NCI-H524 treated with DMSO at 0.1 percent for 48 hours (cell line): Measurements from ENCODE around the gene SLC7A11.
A peak's percentile ranks its signal among the peaks of the same experiment; 100 is the strongest.

Experiments
- DNase-seq: peaks from one replicate; lab custom pipeline; 2025; lab: John Stamatoyannopoulos, UW

The SLC7A11 gene

DNA sequence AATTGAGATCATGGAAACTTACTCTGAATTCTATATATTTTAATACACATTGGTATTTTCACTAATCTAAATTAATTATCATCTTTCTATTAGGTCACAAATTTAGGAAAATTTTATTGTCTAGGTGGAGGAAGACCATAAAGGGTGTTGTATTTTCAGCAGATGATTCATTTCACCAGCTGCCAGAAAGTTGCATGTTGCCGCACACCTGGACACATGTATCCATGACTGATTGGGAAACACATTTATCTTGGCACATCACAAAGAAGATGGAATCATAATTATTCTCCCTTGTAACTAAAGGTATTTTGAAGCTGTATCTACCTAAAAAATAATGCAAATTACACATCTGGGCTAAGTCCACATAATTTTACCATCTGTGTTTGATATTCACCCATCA, 33.1 kb downstream of the SLC7A11 start:
- no peak for DNase-seq

DNA sequence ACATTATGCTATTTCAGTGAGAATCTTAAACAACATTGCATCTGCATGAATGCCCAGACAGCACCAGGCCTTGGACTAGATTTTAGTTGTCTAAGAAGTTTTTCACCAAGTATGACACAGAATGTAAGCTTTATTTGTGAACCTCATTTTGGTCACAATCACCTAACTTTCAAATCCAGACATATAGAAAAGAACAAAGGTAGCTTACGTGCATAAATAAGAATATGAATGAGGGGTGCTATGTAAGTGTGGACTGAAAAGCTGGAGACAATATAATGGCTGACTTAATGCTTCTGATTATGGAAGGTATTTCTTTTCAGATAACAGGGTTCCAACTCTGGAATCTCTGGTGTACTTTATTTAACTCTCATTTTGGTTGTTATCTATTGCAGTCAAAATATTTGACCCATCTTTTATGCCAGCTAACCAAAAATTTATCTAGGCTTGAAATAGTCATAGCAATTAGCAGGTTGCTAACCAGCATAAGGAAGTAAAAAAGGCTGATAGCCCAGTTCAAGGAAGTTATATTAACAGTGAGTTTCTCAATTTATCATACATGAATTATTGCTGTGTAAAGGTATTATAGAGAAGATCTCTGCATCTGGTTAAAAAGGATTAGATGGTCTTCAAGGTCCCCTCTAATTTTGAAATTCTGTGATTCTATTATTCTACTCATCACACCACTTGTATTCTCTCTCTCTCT, 36.5 kb downstream of the SLC7A11 start:
- DNase-seq: no peak

DNA sequence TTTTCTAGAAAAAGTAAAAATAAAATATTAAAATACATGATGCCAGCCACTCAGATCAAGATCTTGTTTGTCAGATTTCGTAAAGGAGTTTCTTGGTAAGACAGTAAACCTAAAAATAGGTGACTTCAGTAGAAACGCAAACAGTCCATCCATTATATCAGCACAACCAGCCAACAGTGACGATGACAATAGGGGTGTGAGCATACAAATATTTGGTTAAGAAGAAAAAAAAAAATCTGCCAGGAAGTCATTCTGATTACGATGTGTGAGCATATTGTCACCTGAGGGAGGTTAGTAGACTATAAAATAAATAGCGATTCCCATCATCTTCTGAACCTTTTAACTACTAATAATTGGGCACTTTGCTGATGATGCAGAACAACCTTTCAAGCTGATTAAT, 37.6 kb downstream of the SLC7A11 start:
- no peak for DNase-seq

DNA sequence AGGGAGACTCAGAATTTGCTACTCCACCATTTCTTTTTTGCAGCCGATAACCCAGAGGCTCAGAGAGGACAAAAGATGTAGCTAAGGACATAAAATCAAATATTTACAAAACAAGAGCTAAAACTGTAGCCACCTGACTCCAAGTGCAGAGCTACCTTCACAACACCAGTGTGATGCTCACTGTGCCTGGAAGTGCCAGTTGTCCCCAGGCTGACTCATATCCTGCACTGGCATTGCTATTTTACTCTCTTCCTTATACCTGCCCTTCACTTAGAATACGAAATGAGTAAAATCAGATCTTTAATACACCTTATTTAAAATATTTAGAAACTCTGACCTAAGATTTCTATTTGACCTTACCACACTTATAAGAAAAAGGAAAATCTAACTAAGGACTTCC, 39.5 kb downstream of the SLC7A11 start:
- no peak for DNase-seq

DNA sequence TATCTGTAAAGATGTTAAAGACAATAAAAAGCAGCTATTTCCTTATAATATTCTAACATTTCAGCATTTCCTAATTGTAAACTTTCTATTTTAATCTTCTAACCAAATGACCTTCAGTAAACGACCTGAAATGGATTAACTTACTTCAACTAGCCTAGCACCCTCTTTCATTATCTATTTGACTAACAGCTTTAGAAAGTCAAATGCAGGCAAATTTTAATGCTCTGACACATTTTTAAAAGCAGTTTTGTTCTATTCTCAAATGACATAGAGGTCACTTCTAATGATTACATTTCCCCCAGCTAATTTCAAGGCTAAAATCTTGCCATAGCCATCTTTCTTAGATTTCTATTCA, 41.9 kb downstream of the SLC7A11 start:
- no peak for DNase-seq

DNA sequence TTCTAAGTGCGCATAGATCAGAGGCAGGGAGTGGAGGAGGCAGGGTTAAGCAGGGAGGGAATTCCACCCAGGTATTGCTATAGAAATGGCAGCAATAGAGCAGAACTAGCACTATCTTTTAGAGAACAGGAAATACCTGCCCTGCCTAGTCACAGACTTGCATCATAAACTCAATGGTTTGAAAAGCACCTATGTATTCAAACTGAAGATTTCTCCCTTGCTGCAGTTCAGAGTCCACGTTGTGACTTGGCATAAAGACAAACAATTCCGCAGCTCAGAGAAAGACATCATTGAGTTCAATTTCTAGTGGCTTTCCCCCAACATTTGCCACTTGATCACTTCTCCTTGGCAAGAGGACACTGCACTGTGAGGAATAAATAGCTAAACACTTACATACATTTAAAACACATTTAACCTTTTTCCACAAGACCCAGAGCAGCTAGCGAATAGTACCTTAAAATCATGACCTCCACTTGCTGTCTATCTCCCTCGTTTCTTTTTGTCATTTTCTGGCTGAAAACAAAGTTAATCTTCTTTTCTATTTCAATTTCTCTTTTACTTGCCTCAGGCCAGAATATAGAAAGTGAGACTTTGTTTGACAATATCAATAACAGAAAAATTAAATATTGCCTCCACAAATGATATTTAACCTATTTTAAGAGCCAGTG, 42.4 kb downstream of the SLC7A11 start:
- no peak for DNase-seq

DNA sequence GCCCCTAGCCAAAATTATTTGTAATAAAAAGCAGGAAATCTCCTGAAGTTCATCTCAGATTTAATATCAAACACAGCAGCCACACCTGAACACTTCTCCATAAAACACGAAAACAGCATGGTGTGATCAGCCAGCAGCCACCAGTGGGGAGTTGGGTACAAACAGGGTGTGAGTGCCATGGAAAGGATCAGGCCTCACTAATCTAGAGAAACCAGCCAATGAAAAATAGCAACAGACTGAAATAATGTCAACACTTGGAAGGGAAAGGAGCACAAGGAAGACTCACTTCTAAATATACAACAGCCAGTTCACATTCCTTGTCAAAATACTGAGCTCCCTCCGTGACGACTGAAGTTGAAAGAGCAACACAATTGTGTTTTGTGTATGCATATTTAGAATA, 46.0 kb downstream of the SLC7A11 start:
- no peak for DNase-seq

DNA sequence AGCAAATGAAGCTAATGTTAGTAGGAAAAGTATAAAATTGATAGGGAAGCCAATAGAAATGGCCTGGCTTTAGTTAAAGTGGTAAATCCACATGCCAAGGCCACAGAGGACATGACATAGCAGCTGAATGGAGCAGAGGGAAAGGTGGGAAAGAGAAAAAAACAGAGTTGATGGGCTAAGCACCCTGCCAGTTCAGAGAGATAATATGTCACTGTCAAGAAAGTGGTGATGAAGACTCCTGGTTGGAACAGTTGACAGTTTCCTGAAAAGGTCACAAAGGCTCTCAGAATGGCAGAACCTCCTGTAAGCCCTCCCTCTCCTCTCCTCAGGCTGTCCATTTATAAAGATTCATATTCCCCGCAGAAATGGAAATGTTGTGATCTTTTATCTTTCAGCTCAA, 48.2 kb downstream of the SLC7A11 start:
- no peak for DNase-seq

DNA sequence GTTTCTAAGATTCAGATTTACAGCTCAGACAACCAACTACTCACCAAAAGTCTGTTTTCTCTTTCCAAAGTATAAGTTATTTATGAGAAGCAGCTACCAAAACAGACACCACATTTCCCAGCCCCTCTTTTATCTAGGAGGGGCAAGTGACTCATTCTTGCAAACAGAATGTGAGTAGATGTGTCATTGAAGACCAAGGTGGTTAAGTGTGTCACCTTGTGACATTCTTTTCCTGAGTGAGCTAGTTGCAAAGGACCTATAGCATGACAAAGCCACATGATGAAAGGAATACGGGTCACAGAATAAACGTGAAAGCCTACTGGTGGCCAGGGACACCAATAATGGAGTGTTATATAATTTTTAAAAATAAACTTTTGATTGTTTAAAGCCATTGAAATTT, 50.0 kb downstream of the SLC7A11 start:
- DNase-seq: no peak

DNA sequence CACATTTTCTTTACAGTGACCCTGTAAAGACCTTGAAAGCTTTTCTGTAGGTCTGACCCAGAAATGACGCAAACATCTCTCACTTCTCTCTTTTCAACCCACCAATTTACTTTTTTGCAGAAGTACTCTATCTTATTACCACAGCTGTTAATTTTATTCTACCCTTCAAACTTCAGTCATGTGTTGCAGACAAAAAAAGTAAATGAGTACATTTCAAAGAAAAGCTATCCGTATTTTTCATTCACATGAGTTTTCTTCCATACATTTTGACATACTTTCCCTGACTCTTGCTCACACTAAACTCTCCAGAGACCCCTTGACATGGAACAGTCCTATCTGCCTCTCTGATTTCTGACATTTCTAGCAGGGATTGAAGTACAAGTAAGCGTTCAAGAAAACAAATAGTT, 51.7 kb downstream of the SLC7A11 start:
- DNase-seq: no peak

DNA sequence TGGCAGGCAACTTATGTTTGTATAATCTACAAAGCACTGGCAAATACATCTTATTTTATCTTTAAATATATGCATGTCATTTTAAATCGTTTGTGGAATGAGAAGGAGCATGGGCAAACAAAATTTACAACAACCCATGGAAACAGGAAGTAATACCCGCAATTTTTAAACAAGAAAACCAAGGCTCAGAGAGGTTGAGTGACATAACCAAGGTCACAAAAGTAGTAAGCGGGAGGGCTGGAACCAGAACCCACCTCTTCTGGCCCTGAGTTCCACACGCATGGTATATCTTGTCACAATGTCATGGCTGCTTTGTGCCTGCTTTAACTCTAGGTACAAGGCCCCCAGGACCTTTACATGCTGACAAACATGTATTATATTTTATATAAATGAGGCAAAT, 52.9 kb downstream of the SLC7A11 start:
- no peak for DNase-seq

DNA sequence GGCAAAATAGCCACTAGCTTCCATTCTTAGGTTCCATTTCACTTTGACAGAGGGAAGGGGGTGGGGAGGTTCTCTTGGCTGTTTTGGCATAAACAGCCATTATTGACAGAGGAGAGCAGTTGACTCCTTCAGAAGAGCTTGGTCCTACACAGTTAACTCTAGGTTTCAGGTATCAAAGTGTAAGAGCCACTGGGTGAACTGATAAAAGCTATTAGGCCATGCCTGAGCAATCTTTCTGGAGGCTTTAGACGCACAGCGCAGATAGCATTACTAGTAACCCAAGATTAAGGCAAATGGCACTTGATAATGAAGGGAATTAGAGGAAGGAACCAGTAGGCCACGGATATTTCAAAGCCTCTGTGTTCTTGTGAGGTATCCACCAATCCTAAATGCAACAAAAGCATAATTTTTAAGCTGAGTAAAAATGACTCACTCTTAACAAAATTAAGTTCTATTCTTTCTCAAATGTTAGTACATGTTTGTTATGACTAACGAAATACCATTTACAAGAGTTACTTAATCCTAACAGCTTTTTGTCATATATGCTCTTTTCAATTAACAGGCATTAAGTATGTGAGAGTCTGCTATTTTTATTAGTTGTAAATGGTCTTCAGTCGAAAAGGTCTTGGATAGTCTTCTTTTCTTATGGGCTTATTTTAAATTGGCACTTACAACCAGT, 53.6 kb downstream of the SLC7A11 start:
- DNase-seq: no peak

DNA sequence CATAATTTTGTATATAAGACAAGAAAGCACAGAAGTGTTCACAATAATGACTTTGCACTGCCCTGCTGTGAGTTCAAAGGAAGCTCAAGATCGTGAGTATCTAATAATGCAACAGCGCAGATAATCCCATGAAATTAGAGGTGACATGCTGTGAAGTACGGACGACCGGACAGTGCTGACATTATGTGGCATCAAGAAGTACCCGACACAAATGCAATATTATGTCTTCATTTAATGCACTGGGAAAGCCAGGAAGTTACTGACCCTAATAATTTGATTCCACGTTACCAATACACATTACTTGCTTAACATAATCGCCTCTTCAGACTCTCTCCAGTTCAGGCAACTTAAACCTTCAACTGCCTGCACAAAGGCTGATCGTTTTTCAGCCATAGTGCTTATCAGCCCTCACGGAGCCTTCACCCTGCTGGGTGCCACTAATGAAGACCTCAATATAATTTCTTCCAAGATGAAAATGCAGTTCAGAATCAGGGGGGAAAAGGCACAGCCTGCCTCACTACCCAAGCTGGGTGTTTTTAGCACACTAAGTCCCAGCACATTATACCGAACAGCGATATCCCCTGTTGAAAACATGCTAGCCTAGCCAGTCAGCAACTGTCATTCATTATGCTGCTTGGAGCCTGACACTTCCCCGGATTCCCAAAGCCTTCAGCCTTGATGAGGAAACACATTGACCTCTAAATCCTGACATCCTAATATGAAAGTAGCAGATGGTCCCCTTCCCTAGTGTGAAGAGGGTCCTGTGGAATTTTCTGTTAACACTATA, 56.1 kb downstream of the SLC7A11 start:
- peak; percentile 1 for DNase-seq

DNA sequence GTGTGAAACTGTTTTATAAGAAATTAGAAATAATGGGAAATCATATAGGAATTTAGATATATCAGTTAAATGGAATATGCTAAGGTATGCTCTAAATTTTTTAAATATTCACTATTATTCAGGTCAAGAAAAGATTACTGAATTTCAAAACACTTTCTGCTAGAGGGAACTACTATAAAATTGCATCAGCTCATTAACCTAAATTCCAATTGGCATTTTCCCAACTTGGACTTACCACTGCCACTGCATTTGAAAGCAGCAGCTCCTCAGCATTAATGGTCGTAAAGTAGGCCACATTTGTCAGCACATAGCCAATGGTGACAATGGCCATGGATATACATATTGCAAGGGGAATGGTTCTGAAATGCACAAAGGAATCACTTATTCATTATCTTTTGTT, 57.3 kb downstream of the SLC7A11 start:
- no peak for DNase-seq

DNA sequence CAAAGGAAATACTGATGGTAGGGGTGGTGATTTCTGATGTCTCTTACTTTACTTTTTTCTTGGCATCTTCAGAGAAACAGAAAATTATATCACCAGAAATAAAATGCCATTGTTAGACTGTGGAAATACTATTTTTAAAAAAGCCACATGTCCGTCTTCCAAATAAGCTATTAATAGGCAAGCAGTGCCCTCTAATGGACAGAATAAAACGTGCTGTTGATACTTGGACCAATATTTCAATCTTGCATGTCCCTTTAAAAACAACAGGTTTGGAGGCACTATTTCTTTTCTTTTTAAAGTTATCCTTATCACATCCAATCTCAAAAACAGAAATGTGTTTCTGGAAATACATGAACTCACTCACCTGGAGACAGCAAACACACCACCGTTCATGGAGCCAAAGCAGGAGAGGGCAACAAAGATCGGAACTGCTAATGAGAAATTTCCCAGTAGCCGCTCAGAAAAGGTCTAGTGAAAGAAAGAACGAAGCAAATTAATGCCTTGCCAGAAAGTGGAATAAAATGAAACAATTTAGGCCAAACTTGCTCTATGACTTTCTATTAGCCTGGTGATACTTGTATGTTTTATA, 59.2 kb downstream of the SLC7A11 start:
- no peak for DNase-seq

DNA sequence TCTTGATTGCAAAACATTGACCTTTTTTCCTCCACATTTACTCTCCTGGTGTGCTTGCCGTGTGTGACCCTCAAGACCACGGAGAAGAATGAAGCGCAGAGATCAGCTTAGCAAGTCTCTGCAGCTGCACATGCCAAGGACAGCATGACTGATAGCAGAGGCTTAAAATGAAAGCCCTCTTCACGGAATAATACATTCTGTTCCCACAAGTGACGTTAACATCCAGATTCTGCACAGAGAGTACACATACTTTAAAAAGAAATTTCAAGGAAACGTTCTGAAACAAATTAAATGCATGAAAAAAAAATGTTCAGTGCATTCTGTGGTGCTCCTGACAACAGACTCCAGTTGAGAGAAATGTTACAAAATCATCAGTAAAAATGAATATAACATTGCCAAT, 60.9 kb downstream of the SLC7A11 start:
- no peak for DNase-seq

DNA sequence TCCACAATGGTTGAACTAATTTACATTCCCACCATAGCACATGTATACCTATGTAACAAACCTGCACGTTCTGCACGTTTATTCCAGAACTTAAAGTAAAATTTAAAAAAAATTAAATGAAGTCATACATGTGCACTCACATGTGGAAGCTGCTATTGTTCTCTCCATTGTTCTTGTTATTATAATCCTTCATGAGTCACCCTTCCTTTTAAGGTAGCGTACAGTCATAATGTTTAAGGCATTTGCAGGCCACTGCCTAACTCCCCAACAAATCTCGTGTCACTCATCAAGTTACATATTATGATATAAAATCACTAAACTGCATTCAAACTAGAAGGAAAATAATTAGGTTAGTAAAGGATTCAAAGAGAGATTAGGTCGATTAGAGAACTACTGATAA, 63.6 kb downstream of the SLC7A11 start:
- DNase-seq: no peak

DNA sequence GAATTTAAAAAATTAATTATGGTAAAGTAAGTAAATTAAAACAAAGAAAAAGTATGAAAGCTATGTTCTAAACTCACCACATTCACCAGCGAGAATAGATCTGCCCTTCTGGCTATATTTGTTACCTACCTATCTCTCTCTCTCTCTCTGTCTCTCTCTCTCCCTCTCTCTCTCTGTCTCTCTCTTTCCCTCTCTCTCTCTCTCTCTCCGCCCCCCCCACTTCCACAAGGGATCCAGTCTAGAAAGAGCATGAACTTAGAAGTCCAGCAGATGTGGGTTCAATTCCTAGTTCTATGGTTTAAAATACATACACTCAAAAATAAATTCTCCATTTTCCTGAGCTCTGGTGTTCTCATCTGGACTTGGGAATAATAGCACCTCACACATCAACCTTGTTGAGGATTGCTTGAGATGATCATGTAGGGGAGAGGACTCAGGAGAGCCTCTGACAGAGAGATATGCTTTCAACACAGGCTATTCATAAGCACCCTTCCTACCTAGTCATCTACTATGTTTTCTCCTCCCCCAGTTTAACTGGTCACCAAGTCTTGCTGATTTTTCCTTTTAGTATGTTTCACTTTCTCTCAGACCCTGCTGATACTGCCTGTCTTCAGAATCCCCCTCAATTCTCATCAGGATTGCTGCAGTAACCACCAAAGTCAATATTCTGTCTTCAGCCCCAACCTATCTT, 64.7 kb downstream of the SLC7A11 start:
- DNase-seq: no peak

DNA sequence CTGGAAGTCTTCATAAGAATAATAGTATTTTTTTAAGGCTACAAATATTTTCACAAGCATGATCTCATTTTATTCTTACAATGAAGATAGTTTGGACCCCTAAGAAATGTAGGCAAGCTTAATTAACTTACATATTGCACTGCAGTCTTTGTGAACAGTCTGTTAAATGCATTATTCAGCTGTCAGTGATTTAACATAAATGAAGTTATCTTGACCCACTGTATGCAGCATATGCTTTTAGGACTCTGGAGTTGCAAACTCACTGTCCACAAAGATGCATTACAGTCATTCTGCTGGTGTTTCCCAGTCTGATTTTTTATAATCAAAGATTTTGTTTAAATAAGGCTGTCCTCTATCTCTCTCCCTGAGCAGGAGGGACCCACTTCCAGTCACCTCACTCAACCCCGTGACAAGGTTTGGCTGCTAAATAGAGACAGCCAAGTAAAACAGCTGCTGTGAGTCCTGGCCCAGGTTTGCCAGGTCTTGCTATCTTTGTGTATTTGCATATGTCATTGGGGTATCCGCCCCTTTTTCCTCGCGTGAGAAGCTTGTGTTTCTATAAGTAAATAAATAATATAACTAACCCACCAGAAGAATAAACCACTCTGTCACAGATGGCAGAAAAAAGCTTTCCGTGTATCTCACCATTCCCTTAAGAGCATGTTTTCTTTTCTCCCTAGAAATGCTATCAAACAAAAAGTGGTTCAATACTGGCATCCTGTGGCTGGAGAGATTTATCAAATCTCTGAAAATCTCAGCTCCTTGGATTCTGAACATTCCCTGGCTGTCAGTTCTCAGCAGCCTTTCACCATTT, 67.0 kb downstream of the SLC7A11 start:
- no peak for DNase-seq

DNA sequence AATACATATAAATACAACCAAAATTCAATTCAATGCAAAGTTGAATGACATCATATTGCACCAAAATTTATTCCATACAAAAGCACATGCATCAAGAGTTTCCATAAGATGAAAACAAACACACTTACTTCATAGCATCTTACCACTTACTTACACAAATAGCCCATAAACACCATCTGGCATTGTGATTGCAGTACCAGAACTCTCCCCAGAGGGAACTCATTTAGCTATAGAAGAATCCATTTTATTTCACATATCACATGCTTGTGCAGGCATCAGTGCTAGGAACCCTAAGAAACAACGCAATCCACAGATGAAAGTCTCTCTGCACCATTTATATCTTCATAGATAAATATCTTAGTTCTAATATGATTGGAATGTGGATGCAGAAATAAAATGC, 77.9 kb downstream of the SLC7A11 start:
- peak; percentile 2 for DNase-seq

DNA sequence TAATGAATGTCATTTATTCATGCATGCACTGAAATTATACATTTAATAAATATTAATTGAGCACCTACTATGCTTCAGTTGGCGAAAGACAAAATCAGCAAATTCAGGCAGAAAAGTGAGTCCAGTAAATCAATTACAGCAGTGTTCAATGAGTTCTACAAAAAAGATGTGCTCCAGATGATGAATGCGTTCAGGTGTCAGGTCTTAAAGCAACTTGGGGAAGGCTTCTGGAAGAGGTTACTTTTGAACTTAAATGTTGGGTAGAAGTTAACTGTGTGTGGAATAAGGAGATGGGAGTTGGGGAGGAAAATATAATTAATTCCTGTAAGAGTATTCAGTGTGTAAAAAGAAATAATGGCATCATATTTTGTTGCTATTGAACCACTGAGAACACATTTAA, 79.0 kb downstream of the SLC7A11 start:
- DNase-seq: no peak
